Vagina (tissue), 2 donors: ENCODE results near the gene RASAL2.

Experiments
- POLR2A ChIP-seq, 2 donors: fragments of 450-650 bp; IDR thresholded peaks; one replicate each; pipeline ENCODE4 v1.6.1; 2017; ENCODE audit warnings: antibody characterized with exemption in 2 of 2, mild to moderate bottlenecking in 2 of 2, moderate library complexity in 2 of 2
- POLR2AphosphoS5 ChIP-seq, 2 donors: sonication (generic); formaldehyde crosslinking; IDR thresholded peaks; one replicate each; pipeline ENCODE4 v1.9.0; 2017; ENCODE audit warnings: antibody characterized with exemption in 2 of 2, mild to moderate bottlenecking in 2 of 2, low read depth in 1 of 2; ENCODE audit not compliant: insufficient read depth in 1 of 2
- TF ChIP-seq, protein P1 (sequence below), 3 experiments: fragments of 450-650 bp in 2 of 3; fragments of 200-600 bp in 1 of 3; sonication (generic) in 1 of 3; IDR thresholded peaks; one replicate each; pipeline ENCODE4 v1.5.1; 2017 to 2019; ENCODE audit warnings: antibody characterized with exemption in 3 of 3, mild to moderate bottlenecking in 2 of 3, moderate library complexity in 2 of 3

DNA sequence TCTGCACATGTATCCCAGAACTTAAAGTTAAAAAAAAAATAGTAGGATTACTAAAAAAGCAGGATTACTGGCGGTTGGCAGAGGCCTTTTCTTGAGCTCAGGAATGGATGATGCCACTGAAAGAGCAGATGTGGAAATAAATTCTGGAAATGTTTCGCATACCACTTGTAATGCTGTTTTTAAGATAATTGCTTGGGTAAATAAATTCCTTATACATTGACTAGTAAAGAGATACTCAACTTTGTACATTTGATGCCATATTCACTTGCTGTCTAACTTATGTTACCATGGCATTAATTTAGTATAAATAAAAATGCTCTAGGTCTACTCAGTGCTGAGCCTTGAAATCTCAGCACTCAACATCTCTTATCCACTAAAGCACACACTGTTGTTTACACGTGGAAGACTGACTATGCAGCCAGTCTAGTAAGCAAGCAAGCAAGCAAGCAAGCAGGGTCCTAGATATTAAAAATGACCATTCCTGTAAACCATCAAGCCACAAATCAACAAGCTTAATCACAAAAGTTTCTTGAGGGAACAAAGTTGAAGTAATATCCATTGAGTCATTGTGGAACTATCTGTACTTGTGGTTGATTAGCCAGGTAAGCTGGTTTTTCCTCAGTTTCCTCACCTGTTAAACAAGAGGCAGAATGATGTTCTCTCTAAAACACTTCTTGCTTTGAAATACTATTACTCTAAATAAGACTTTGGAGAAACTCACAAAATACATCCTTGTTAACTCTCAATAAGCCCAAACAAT is 1.7 kb upstream of the RASAL2 start:
- TF ChIP-seq, protein P1, sequence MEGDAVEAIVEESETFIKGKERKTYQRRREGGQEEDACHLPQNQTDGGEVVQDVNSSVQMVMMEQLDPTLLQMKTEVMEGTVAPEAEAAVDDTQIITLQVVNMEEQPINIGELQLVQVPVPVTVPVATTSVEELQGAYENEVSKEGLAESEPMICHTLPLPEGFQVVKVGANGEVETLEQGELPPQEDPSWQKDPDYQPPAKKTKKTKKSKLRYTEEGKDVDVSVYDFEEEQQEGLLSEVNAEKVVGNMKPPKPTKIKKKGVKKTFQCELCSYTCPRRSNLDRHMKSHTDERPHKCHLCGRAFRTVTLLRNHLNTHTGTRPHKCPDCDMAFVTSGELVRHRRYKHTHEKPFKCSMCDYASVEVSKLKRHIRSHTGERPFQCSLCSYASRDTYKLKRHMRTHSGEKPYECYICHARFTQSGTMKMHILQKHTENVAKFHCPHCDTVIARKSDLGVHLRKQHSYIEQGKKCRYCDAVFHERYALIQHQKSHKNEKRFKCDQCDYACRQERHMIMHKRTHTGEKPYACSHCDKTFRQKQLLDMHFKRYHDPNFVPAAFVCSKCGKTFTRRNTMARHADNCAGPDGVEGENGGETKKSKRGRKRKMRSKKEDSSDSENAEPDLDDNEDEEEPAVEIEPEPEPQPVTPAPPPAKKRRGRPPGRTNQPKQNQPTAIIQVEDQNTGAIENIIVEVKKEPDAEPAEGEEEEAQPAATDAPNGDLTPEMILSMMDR (IDR thresholded peaks at IDR 0.05), result no peak
- TF ChIP-seq POLR2A (IDR thresholded peaks at IDR 0.05), result no peak
- TF ChIP-seq POLR2AphosphoS5 (IDR thresholded peaks at IDR 0.05; ENCODE audit: insufficient read depth in 1 of 2, low read depth in 1 of 2), result no peak
